Pancreas (tissue), 10 donors: ENCODE results near the gene ERICH6B. TPM values are rescaled to one million over a fixed set of nuclear protein-coding genes. Genes with fewer than 3 reads are reported as not detected.

ENCODE experiments used
- ATAC-seq, 4 donors: fragments of 200-7000 bp; cut with Tn5 transposase; one replicate each; pipeline versions ENCODE4 v1.8.0 to v1.9.1; 2020; ENCODE audit warnings: mild to moderate bottlenecking in 4 of 4, moderate library complexity in 4 of 4
- DNase-seq, 6 donors: peaks; one replicate each; pipeline ENCODE4 v3.0.0-alpha.2; 2020
- FAIRE-seq: peaks from 2 replicates; lab custom pipeline; 2012; peaks lifted over from hg19 to GRCh38; lab: Jason Lieb, UNC
- H3K27ac ChIP-seq, 4 donors: fragments of 200-600 bp; sonication (generic); 1 replicate in 3 of 4; 2 replicates in 1 of 4; pipeline versions ENCODE4 v1.5.0 to v1.8.0; 2020
- H3K27me3 ChIP-seq, 4 donors: fragments of 200-600 bp; one replicate each; pipeline ENCODE4 v1.8.0; 2021
- H3K36me3 ChIP-seq, 3 donors: fragments of 200-600 bp; sonication (generic) in 1 of 3; one replicate each; pipeline versions ENCODE4 v1.5.0 to v1.8.0; 2020 to 2021
- H3K4me1 ChIP-seq, 3 donors: fragments of 200-600 bp; one replicate each; pipeline ENCODE4 v1.8.0; 2021
- H3K4me3 ChIP-seq, 4 donors: fragments of 200-600 bp; sonication (generic) in 2 of 4; one replicate each; pipeline versions ENCODE4 v1.5.0 to v1.8.0; 2020 to 2021
- H3K9me3 ChIP-seq, 4 donors: fragments of 200-600 bp; one replicate each; pipeline ENCODE4 v1.8.0; 2021
- WGBS, 2 donors: extraction: QIAGEN DNeasy Blood & Tissue Kit; methylation state at CpG; one replicate each; pipeline ENCODE4 v1.1.7; 2013; 5-methylcytosine and 5-hydroxymethylcytosine counted together
- intact Hi-C, 3 donors: fragments of 100-400 bp; cut with DNase I; formaldehyde crosslinking; loops; one replicate each; pipeline versions ENCODE4 v1.11.1 to v1.14.2; 2022
- polyA plus RNA-seq, 2 donors: library from polyadenylated mRNA; stranded (reverse); fragments of 200-250 nt; gene quantifications; one replicate each; pipeline ENCODE4 v1.2.3, GENCODE V29; 2013
- total RNA-seq, 6 donors: library from RNA; stranded (reverse); fragmentation: NEBNext Ultra II Directional in 4 of 6; extraction: Animal tissue kit (Norgen Biotek cat#: 25700) in 4 of 6; gene quantifications; one replicate each; pipeline versions ENCODE4 v1.2.1 to v1.2.4, GENCODE V29; 2021 to 2023
- TF ChIP-seq, protein P1 (sequence below), 4 donors: fragments of 200-600 bp; sonication (generic) in 3 of 4; IDR thresholded peaks; one replicate each; pipeline versions ENCODE4 v1.5.0 to v1.8.0; 2021; ENCODE audit warnings: antibody characterized with exemption in 4 of 4
- donor health status: healthy with polysubstance abuse.
- donor health status: DM: no; HTN: no; CAD: no; lungs with moderate emphysema.
- donor health status: DM: no; HTN: no; CAD: no.
- donor health status: control.
- donor health status: control.
- donor health status: Bipolar disorder and iron deficiency.
- donor health status: DM: yes; HTN: yes; CAD: no.
- donor health status: DM: no; HTN: no; CAD: no.
- donor health status: DM: no; HTN: no; CAD: no.
- donor health status: DM: yes; HTN: yes; CAD: no.

ERICH6B gene
- total and polyA plus RNA-seq, 8 donors, result not detected

DNA sequence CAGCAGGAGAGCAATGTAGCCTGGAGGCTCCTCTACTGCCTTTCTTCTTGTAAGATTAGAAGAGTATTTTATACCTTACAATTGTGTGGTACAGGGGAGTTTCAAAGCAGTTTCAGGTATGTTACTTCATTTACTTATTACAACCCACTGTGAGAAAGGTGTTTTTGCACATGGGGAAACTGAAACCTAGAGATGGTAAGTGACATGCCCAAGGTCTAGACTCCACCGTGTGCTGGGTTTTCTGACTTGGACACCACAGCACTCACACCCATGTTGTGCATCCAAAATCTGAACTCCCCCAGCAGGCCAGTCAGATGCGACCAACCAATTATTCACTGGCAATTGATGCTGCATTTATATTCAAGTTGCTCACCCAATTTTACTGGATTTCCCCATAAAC, 22.8 kb downstream of the ERICH6B start:
- ATAC-seq (no peak), FAIRE-seq (no peak), DNase-seq (no peak)
- no peak overlapping the region for H3K27ac ChIP-seq
- intact Hi-C loops, result no loop called here
- WGBS, 2 donors, result 71 to 84% methylated on average over 2 of the region's 2 CpGs
- no peaks in the 10 kb centered on the region for H3K9me3 ChIP-seq
- no peak overlapping the region for H3K4me3 ChIP-seq
- H3K4me1 ChIP-seq, result no peaks in the 10 kb centered on the region
- H3K27me3 ChIP-seq, result no peaks in the 10 kb centered on the region
- TF ChIP-seq, protein P1, sequence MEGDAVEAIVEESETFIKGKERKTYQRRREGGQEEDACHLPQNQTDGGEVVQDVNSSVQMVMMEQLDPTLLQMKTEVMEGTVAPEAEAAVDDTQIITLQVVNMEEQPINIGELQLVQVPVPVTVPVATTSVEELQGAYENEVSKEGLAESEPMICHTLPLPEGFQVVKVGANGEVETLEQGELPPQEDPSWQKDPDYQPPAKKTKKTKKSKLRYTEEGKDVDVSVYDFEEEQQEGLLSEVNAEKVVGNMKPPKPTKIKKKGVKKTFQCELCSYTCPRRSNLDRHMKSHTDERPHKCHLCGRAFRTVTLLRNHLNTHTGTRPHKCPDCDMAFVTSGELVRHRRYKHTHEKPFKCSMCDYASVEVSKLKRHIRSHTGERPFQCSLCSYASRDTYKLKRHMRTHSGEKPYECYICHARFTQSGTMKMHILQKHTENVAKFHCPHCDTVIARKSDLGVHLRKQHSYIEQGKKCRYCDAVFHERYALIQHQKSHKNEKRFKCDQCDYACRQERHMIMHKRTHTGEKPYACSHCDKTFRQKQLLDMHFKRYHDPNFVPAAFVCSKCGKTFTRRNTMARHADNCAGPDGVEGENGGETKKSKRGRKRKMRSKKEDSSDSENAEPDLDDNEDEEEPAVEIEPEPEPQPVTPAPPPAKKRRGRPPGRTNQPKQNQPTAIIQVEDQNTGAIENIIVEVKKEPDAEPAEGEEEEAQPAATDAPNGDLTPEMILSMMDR (IDR thresholded peaks at IDR 0.05), result no peak
- no peaks in the 10 kb centered on the region for H3K36me3 ChIP-seq

DNA sequence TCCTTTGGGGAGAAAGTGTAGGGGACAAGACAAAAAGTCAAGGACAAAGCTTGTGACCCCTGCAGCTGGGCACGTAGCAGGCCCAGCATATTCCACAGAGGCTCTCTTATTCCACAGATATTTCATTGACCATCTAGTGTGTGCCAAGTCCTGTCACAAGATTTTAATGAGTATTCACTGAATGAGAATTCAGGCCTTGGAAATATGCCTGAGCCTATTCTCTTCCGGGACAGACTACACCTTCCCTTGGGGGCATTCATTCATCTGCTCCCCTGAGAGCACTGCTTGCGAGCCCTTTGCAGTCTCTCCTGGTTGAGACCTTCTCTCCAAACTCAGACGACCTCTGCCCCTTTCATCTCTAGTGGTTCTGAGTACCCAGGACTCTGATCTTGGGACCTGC, 25.5 kb downstream of the ERICH6B start:
- FAIRE-seq (no peak), DNase-seq (no peak), ATAC-seq (no peak)
- no peaks in the 10 kb centered on the region for H3K4me1 ChIP-seq
- H3K9me3 ChIP-seq, result no peaks in the 10 kb centered on the region
- no peaks in the 10 kb centered on the region for H3K36me3 ChIP-seq
- H3K4me3 ChIP-seq, result no peak overlapping the region
- WGBS, 2 donors, result 66 to 67% methylated on average over 4 of the region's 4 CpGs
- no peaks in the 10 kb centered on the region for H3K27me3 ChIP-seq
- intact Hi-C loops, result no loop called here
- TF ChIP-seq, protein P1 (IDR thresholded peaks at IDR 0.05), result no peak
- no peak overlapping the region for H3K27ac ChIP-seq

DNA sequence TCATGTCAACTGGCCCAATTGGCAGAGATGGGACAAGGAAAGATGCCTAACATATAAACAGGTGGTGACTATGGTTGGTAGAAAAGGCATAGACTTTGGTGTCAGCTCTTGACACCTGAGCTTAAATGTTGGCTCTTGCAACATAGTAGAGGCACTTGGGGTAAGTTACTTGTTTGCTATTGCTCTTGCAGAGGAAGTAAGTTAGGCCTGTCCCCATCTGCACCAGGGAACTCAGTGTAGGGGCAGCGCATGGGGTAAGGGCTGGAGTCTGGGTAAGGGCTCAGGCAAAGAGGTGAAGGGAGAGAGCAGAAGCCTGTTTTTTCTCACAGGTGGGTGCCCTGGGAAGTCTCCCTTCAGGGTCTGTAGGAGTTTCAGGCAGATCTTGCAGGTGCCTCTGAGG, 27.6 kb downstream of the ERICH6B start:
- TF ChIP-seq, protein P1 (IDR thresholded peaks at IDR 0.05), result no peak
- intact Hi-C loops, result no loop called here
- peaks cover 0 to 2% (median 0%) of the 10 kb centered on the region in 3 donors for H3K4me1 ChIP-seq

DNA sequence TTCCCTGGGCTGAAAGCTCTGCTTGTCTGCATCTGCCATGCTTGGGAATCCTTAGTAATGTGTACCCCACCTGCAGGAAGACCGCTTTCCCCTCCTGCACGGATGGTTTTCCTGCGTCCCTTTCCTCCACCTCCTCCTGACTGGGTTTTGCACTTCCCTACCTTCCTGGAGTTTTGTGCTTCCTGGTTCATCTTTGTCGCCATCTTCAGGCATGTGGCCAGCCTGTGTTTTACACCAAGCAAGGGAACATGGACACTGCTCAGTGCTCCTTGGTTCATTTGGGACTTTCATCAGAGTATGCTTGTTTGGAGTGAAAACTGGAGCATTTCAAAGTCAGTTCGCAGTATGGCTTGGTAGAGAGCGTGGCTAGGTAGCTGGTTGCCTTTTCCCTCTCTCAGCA, 30.7 kb downstream of the ERICH6B start:
- H3K4me3 ChIP-seq, result no peak overlapping the region
- FAIRE-seq (no peak), DNase-seq (no peak), ATAC-seq (no peak)
- TF ChIP-seq, protein P1 (IDR thresholded peaks at IDR 0.05), result no peak
- H3K27me3 ChIP-seq, result no peaks in the 10 kb centered on the region
- WGBS, 2 donors, result 79 to 83% methylated on average over 6 of the region's 6 CpGs
- H3K27ac ChIP-seq, result no peak overlapping the region
- H3K4me1 ChIP-seq, result peaks cover 0 to 5% (median 0%) of the 10 kb centered on the region in 3 donors
- H3K36me3 ChIP-seq, result no peaks in the 10 kb centered on the region
- no peaks in the 10 kb centered on the region for H3K9me3 ChIP-seq
- intact Hi-C loops, result no loop called here

More for the DNA sequence above, 27.6 kb downstream of the ERICH6B start:
- H3K27me3 ChIP-seq, result no peaks in the 10 kb centered on the region
- no peak overlapping the region for H3K27ac ChIP-seq
- H3K4me3 ChIP-seq, result no peak overlapping the region
- WGBS, 2 donors, result 87 to 89% methylated on average over 1 of the region's 1 CpG
- DNase-seq (no peak), FAIRE-seq (no peak), ATAC-seq (no peak)
- no peaks in the 10 kb centered on the region for H3K9me3 ChIP-seq
- no peaks in the 10 kb centered on the region for H3K36me3 ChIP-seq

DNA sequence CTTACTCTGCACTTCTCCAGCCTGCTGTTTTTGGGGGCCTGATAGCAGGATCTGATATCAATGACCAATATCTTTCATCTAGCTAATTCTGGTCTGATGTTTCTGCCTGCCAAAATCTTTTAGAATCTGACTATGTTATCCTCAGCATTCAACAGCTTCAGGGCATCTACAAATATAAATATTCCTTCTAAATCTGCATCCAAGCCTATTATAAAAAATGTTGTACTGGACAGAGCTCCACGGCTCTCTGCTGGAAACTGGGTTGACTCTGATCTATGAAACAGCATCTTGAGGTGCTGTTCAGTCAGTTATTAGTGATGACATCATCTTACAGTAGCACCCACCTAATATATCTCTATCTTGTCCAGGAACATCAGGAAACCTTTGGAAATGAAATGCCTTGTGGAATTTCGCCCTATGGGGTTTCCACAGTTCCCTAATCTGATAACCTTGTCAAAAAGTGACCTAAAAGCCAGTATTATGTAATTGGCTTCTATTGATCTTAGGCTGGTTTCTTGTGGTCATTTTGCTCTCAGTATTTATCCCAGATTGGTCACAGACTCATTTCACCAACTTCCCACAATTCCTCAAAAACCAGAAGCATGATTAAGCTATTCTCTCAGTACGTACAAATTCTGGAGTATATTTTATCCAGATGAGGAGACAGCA, 33.0 kb downstream of the ERICH6B start:
- FAIRE-seq (no peak), ATAC-seq (no peak), DNase-seq (no peak)
- H3K27ac ChIP-seq, result no peak overlapping the region
- H3K9me3 ChIP-seq, result no peaks in the 10 kb centered on the region
- H3K4me1 ChIP-seq, result peaks cover 0 to 5% (median 0%) of the 10 kb centered on the region in 3 donors
- no peaks in the 10 kb centered on the region for H3K27me3 ChIP-seq
- intact Hi-C loops, result no loop called here
- H3K4me3 ChIP-seq, result no peak overlapping the region
- WGBS, 2 donors, result 24 to 25% methylated on average over 3 of the region's 3 CpGs
- no peaks in the 10 kb centered on the region for H3K36me3 ChIP-seq
- TF ChIP-seq, protein P1 (IDR thresholded peaks at IDR 0.05), result no peak
